ENCODE results near the gene MAD1L1. TPM values are rescaled to one million over a fixed set of nuclear protein-coding genes. Genes with fewer than 3 reads are reported as not detected.

MAD1L1 gene
- total and polyA plus RNA-seq, 3 donors from 2014 or later: 63.1 to 149 (median 94.6) TPM

DNA sequence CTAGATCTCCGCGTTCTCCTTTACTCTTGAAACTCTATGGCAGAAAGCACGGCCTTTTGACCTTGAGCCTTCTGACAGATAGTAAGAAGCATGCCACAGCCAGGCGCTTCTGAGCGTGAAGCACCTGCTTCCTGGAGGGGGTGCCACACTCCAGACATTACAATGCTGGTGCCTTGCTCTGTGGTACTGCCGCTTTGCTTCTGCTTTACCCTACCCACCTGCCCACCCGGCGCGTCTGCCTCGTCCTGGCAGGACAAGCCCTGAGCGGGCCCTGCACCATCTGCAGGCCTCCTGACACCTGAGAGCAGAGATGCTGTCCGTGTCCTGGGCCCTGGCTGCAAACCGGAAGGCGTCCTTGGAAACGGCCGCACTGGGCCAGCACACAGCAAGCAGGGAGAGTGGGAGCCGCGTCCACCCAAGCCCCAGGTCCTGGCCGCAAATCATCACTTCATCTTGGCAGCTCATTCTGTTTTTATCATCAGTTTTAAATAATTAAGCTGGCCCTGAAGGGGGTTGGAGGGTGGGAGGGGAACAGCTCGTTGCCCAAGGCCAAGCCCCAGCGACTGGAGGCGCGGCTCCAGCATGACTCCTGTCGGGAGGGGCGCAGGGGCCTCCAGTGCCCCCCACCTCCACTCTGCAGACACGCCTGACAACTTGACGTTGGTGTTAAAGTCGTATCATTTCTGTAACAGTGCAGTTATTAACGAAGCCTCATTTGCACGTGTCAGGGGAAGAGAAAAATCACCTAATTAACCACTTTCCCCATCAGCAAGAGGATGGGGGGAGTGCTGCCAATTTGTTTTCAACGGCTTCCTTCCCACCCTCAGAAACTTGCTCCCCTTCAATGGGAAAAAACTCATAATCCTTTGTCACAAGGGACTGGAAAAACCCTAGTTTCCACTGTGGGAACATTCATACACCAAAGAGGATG, 132.2 kb downstream of the MAD1L1 start:
- no peaks in the 10 kb centered on the region for H3K36me3 ChIP-seq (ENCODE audit: low read depth, missing control alignments)
- intact Hi-C loops (cut with DNase I; ENCODE audit: low total_unique reads): no loop called here
- H3K9me3 ChIP-seq: no peaks in the 10 kb centered on the region
- WGBS, 2 donors: 52 to 67% methylated on average over 24 to 31 of the region's 31 CpGs
- H3K27me3 ChIP-seq: no peaks in the 10 kb centered on the region
- peaks cover 40% of the 10 kb centered on the region for H3K4me1 ChIP-seq
- TF ChIP-seq, protein P1, sequence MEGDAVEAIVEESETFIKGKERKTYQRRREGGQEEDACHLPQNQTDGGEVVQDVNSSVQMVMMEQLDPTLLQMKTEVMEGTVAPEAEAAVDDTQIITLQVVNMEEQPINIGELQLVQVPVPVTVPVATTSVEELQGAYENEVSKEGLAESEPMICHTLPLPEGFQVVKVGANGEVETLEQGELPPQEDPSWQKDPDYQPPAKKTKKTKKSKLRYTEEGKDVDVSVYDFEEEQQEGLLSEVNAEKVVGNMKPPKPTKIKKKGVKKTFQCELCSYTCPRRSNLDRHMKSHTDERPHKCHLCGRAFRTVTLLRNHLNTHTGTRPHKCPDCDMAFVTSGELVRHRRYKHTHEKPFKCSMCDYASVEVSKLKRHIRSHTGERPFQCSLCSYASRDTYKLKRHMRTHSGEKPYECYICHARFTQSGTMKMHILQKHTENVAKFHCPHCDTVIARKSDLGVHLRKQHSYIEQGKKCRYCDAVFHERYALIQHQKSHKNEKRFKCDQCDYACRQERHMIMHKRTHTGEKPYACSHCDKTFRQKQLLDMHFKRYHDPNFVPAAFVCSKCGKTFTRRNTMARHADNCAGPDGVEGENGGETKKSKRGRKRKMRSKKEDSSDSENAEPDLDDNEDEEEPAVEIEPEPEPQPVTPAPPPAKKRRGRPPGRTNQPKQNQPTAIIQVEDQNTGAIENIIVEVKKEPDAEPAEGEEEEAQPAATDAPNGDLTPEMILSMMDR (IDR thresholded peaks at IDR 0.05): no peak
- TF ChIP-seq POLR2A (IDR thresholded peaks at IDR 0.05): no peak
- H3K4me3 ChIP-seq: no peak overlapping the region
- DNase-seq: peak; percentile 81
- H3K27ac ChIP-seq: no peak overlapping the region

DNA sequence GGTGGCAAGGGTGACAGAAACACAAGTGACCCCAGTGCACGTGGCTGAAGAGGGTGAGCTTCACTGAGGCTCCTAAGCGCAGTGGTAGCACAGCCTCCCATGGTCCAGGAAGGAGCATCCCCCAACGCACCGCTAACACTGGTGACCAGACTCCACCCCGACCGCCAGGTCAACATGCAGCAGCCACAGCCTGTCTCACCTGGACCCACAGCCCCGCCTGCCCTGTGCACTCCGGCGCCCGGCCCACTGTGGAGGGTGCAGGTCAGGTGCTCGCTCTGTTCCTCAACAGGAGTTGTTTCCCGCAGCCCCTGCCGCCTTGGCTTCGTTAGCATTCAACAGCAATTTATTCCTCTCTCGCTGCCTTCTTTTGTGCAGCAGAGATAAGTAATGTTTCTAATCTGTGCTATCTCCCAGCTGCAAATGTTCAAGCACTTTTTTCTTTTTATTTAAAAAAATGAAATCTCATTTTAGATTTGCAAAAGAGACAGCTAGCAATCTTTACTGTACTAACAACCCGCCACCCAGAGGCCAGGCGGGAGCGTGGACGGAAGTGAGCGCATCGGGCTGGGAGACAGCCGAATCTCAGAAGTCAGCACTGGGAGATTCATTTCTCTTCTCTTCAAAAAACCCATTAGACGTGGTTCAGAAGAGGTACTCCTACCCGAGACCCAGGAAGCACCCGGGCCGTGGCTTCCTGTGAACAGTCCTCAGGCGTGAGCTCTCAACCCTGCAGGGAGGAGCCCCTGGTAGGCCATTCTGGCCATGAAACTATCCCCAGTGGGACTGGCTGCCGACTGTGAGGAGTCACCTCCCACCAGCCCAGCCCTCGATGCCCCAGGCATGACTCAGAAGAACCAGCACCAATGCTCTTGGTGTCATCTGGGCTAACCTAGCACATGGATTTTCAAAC, 133.4 kb downstream of the MAD1L1 start:
- Histone ChIP-seq H3K36me3 (ENCODE audit: low read depth, missing control alignments) (no peaks in the 10 kb centered on the region), H3K9me3 (no peaks in the 10 kb centered on the region), H3K4me3 (no peak overlapping the region), H3K27ac (no peak overlapping the region), H3K4me1 (peaks cover 30% of the 10 kb centered on the region), H3K27me3 (no peaks in the 10 kb centered on the region)
- intact Hi-C loops (cut with DNase I; ENCODE audit: low total_unique reads): no loop called here
- TF ChIP-seq, protein P1 (IDR thresholded peaks at IDR 0.05): no peak
- TF ChIP-seq POLR2A (IDR thresholded peaks at IDR 0.05): no peak
- DNase-seq: peak; percentile 44
- 80 to 82% methylated on average over 23 to 29 of the region's 29 CpGs for WGBS, 2 donors

DNA sequence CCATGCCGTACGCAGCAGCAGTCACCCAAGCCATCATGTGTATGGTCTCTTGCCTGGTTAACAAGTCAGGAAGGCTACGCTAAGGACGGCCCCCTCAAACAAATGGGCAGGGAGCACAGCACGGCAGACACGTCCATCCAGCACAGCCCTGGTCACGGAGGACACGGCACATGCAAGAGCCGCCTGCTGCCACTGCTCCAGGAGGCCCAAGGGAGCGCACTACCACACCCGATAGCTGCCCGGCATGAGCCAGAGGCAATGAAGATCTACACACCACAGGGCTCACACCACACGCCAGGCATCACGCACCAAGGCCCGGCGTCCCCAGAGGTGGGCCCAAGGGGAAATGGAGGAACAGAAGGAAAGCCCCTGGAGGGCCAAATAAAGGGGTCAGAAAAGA, 134.2 kb downstream of the MAD1L1 start:
- Histone ChIP-seq H3K27ac (no peak overlapping the region), H3K27me3 (no peaks in the 10 kb centered on the region), H3K9me3 (no peaks in the 10 kb centered on the region), H3K4me3 (no peak overlapping the region), H3K36me3 (ENCODE audit: low read depth, missing control alignments) (no peaks in the 10 kb centered on the region), H3K4me1 (peaks cover 22% of the 10 kb centered on the region)
- intact Hi-C loops (cut with DNase I; ENCODE audit: low total_unique reads): no loop called here
- WGBS, 2 donors: 92 to 93% methylated on average over 16 of the region's 16 CpGs
- no peak for DNase-seq
- TF ChIP-seq, protein P1 (IDR thresholded peaks at IDR 0.05): no peak
- TF ChIP-seq POLR2A (IDR thresholded peaks at IDR 0.05): no peak

DNA sequence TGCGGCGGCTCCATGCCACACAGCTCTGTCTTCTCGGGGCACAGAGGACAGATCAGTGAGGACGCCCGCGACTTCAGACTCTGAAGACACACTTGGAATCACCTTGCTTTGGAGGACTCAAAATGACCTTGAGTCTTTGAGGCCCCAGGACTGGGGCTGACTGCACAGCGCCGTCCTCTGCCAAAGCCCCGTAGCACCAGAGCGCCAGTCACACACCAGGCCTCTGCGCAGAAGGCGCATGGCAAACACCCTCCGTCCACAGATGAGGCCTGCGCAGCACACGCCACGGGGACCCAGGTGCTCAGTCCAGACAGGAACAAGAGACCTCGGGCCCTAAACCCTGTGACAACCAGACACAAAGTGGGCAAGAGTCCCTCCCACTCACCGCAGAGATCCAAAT, 134.7 kb downstream of the MAD1L1 start:
- WGBS, 2 donors: 89 to 95% methylated on average over 7 to 18 of the region's 18 CpGs
- Histone ChIP-seq H3K27me3 (no peaks in the 10 kb centered on the region), H3K36me3 (ENCODE audit: low read depth, missing control alignments) (no peaks in the 10 kb centered on the region), H3K4me1 (peaks cover 20% of the 10 kb centered on the region), H3K4me3 (no peak overlapping the region), H3K27ac (no peak overlapping the region), H3K9me3 (no peaks in the 10 kb centered on the region)
- TF ChIP-seq, protein P1 (IDR thresholded peaks at IDR 0.05): no peak
- TF ChIP-seq POLR2A (IDR thresholded peaks at IDR 0.05): no peak
- intact Hi-C loops (cut with DNase I; ENCODE audit: low total_unique reads): no loop called here
- DNase-seq: no peak
